NCI-H748 treated with DMSO at 0.1 percent for 48 hours (cell line): ENCODE results near the gene COL1A1.

Source experiments
- DNase-seq: peaks from one replicate; lab custom pipeline; 2025; lab: John Stamatoyannopoulos, UW

Gene COL1A1

GRCh38 chr17:50141026-50141744 is 60.2 kb downstream of the COL1A1 start:
- no peak for DNase-seq

- DNase-seq, result peak; percentile 22
Measured at GRCh38 chr17:50139950-50140885, 61.2 kb downstream of the COL1A1 start.

- DNase-seq, result no peak
Measured at GRCh38 chr17:50139185-50139783, 62.1 kb downstream of the COL1A1 start.

GRCh38 chr17:50137042-50137441 is 64.4 kb downstream of the COL1A1 start:
- DNase-seq, result no peak

- no peak for DNase-seq
Measured at GRCh38 chr17:50136096-50136687, 65.2 kb downstream of the COL1A1 start.

- DNase-seq, result no peak
Measured at GRCh38 chr17:50135316-50136095, 65.9 kb downstream of the COL1A1 start.

GRCh38 chr17:50134206-50135110 is 67.0 kb downstream of the COL1A1 start:
- no peak for DNase-seq

GRCh38 chr17:50133769-50134099 is 67.7 kb downstream of the COL1A1 start:
- no peak for DNase-seq
